HG03045 (cell line): Measurements from ENCODE around the gene HDAC9.

Experiments
- ATAC-seq: cut with Tn5 transposase; IDR thresholded peaks from one replicate; pipeline ENCODE4 v1.9.1; 2021; ENCODE audit warnings: mild to moderate bottlenecking, moderate library complexity; ENCODE audit not compliant: unreplicated experiment

The HDAC9 gene

DNA sequence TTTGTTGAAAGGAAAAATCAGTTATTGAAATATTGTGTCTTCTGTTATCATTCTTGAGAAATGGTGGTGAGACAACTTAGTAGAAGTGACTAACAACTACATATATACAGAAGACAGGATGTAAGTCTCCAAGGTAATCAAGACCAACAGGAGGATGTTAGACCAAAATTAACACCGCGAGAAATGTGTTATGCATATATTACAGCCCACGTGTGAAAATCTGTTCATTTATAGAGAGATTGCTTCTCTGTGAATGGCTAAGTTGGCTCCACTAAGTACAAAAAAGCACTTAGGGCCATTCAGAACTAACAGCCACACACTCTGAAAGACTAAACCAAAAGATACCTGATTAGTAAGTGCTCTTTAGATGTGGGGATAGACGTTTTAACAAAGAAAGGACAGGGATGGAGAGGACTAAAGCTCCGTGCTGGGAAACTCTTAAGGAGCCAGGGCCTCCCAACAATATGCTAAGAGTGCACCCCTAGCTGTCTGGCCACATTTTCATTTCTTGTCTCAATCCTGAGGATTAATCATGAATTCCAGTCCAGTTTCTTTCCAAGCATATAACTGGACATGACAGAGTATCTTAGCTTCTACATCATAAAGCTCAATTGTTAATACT lies 26.5 kb downstream of the HDAC9 start:
- no peak for ATAC-seq

DNA sequence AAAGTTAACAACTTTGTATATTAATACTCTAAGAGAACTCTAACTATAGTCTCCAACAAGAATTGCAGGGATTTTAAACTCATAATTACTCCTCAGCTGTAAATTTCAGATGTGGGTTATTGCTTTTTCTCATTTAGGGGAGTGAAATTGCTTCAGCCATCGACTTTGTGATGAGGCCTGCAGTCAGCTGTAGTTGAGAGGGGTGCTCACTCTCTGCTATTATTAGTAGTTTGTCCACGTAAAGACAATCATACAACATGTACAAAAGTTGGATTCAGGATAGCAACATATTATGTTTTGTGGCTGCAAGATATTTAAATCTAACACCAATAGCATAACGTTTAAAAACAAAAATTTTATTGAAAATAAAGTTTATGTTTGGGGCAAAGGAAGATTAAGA lies 28.7 kb downstream of the HDAC9 start:
- ATAC-seq: no peak

DNA sequence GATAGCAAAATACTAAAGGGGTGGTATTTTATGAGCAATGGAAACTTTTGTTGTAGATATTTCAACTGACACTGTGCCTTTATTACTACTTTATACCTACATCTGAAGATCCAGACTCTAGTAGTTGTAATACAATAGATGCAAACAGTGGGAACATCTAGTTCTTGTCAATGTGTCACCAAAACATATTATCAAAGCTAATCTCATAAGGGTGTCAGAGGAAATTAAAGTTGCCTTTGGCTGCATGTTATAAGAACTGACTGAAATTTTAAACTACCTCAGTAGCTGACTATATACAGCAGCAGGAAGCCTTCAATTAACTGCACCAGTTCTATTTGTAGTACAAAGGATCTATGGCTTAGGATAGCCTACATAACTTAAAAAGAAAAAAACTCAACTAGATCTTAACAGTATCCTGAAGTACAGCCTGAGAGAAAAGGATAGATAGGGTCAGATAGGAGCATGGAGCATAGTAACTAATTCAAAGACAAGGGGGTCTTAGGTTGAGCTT lies 30.9 kb downstream of the HDAC9 start:
- no peak for ATAC-seq

DNA sequence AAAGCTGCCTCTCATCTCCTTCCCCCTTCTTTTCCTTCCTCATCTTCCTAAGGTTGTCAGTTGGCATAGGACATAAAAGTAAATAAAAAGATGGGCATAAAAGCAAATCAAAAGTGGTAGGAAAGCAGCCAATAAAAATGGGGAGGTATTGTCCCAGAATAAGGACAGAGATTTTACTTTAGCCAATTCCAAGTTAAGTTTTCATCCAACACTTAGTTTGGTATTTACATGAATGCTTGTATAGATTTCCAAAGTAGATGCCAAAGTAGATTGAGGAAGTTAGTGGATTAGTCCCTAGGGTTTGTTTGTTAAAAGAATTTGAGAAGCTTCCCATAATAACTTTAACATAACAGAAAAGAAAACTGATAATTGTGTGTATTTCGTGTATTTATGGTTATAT lies 33.7 kb downstream of the HDAC9 start:
- ATAC-seq: no peak

DNA sequence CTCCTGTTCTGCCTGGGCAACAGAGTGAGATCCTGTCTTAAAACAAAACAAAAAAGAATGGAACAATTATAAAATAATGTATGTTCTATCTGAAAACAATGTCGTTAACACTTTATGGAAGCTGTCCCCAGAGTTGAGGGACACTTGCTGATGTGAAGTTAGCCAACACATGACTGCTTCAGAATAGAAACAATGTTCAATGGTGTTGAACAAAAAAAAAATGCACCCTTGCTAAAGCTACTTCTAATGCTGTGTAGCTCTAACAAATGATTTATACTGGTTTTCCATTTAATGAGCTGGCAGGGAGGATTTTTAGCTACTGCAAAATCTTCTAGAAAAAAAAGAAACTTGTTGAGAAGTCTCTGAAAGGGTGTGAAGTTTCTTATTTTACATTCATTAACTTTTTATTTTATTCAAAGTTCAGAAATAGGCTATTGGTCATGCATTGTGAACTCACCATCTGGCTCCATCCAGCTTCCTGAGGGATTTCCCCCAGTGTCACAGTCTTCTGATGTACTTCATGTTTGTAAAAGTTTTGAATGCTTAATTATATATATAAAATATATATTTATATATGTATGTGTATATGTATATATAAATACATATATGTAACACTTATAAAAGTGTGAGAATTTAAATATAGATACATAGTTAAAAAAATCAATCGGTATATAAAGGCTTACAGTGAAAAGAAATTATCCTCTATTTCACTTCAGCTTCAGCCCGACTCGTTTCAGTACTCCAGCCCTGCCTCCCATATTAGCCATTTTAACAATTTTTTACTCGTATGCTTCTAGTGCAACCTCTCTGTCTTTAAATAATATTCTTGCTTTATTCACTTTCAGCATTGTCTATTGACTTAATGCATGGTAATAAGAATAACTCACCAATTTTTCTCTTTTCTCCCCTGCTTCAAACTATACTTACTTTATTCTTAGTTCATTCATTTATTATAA lies 35.0 kb downstream of the HDAC9 start:
- no peak for ATAC-seq

DNA sequence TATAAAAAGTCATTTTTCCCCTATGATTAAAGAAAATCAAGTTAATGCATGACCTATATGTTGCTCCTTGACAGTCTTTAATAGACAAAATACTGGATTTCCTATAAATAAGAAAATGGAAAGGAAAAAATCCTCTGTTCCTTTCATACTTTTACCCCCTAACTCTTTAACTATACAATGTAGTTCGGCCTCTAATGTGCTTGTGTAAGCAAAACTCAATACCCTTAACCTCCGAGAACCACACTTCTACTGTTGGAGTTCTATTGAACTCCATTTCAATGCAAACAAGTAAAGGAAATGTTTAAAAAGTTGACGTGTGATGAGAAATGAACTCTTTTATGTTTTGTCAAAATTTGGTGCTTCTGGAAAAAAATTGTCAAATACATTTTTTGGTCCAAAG lies 36.0 kb downstream of the HDAC9 start:
- no peak for ATAC-seq

DNA sequence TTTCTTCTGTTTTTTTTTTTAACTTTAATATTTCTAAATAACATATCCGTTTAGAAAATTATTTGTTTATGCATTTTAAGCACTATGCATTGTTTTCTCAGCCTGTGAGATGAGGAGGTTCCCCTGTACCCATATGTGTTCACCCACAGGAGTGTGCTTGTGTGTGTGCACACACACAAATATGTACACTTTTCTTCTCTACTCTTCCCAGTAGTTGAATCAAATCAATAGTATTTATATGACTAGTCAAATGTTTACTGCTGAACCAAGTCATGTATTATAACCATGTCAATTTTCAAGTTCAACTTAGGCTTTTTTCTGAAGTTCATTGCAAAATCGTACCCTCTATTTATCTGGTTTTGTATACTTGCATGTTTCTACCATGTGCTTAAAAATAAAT lies 37.3 kb downstream of the HDAC9 start:
- ATAC-seq: no peak

DNA sequence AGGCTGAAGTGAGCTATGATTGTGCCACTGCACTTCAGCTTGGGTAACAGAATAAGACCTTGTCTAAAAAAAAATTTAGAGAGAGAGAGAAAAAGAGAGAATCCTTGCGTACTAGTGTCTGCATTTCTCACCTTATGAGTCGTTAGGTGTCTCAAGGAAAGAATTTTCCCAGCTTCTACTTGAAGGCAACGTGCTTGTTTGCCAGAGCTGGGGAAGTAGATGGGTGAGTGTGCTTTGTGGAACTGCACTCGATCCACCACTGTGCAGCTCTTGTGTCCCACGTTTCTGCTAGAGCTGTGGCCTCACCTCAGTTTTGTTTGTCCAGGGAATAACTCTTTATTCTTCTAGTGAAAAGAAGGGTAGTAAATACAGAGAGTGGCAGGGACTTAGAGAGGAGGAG lies 38.9 kb downstream of the HDAC9 start:
- ATAC-seq: no peak

DNA sequence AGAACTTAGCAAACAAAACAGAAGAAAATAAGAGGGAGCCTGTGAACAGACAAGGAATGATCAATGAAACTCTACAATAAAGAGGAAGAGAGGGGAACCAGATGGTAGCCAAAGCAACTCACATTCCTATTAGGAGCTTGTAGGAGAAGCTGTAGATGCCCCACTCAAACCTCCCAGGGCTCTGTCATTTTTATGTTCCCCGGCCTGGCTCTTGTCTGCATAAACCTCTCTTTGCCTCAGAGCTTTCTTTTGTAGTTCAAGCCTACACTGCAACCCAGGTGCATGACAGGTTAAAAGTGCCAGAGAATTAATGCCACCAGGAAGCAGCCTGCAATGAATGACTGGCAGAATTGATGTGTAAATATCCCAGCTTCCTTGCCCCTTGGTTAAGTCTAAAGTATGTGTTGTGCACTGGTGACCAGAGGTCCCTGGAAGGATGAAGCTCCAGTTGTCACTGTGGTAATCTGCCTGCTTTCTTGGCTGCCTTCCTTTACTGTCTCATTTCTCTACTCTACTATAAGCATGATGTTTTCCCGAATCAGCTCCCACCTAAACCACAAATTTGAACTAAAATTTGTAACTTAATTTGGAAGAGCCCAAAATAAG lies 40.4 kb downstream of the HDAC9 start:
- no peak for ATAC-seq

DNA sequence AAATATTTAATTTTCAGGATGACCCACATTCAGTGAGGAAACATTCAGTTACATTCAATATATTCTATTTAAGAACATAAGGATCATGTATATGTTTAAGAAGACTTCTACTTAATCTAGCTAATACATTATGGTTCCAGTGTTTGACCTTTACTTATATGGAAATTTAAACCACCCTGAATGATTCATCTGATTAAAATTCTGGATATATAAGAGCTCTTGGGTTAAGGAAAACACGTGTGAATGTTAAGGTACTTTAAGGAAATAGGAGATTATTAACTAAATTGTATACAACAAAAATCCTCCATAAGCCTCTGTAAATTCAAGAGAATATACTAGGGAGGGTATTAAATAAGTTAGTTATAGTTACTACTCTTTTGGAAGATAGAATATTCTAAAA lies 40.9 kb downstream of the HDAC9 start:
- ATAC-seq: no peak

DNA sequence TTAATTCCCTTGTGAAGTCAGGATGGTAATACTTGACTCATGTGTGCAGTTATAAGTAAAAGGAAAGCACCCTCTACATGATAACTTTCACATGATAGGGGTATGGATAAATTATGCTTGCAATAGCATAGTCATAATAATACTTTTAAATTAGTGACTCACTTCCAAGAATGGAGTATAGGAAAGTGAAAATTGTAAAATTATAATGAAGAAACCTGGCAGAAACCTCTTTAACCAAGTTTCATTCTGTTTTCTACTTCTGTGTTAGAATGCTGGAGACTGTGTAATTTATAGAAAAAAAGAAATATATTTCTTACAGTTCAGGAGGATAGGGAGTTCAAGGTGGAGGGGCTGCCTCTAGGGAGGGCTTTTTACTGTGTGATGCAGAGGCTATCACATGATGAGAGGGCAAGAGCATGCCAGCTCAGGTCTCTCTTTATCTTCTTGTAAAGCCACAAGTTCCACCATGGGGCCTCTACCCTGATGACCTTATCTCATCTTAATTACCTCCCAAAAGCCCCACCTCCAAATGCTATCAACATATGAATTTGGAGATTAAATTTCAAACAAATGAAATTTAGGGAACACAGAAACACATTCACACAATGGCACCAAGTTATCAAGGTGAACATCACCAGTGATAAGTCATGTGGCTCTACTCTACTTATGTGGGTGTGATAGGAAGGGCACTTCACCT lies 43.2 kb downstream of the HDAC9 start:
- ATAC-seq: peak; percentile 75

DNA sequence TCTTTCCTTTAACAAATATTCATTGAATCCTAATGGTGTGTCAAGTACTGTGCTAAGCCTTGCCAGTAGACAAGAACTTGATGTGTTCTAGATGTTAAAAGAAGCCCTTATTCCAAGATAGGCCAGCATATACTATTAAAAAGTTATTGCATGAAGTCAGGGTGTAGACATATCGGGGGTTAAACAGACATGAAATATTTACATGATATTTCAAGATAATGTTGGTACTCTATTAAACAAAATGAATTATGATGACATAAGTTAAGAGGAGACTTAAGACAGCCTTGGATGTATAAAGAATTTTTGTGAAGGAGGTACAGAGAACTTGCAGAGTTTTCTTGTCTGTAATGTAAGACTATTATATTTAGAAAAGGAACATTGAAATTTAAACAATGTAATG lies 44.8 kb downstream of the HDAC9 start:
- ATAC-seq: no peak

DNA sequence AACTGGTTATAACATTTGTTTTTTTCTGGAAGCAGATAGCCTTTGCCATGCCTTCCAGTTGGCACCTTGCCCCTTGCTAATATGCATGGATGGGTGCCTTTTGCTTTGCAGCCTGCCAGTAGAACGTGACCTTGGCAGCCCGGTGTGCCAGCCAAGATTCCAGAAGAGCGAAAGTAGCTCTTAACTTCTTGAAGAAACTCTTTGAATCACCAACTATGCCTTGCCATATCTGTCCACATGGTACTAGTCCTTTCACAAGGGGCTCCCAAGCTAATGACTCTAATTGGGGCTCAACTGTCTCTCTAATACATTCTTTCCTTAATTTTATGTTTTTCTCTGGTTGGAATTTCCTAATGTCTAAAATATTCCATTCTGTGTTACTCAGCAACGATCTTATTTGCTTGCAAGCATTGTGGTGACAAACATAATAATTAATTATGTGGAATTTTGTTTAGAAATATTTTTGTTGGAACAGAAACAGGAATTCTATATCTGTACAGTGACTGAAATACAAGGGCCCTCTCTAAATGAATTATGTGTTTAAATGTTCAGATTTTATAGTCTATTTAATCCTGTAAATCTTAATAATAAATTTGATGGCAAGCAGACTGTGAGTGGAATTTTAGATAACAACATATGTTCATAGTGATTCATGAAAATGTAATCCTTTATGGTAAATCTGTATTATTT lies 45.8 kb downstream of the HDAC9 start:
- ATAC-seq: no peak

DNA sequence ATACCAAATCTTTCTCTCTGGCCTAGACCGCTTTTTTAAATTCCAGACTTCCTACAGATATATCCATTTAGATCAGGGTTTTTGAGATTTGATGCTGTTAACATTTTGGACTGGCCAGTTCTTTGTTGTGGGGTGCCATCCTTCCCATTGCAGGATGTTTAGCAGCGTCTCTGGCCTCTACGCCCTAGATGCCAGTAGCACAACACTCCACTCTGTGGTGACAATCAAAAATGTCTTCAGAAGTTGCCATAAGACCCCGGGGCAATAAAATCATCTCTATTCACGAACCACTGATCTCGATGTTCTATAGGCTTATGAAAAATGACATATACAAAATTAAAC lies 46.3 kb downstream of the HDAC9 start:
- no peak for ATAC-seq

DNA sequence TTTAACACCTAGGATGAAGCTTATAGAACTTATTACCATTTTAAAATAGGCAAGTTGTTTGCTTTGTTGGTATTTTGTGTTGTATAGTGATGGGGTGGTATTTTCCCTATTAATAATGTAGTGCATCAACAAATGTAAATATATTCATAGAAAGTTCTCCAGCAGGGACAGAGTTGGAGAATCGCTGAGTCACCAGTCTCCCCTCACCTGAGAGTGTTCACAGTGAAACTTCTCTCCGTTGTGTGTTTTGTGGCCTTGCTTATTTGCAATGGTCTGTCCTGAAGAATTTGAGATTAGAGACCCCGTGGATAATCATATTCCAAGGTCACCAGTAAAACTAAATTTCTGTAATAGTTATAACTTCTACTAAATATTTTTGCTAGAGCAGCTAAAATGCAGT lies 51.0 kb downstream of the HDAC9 start:
- ATAC-seq: no peak

DNA sequence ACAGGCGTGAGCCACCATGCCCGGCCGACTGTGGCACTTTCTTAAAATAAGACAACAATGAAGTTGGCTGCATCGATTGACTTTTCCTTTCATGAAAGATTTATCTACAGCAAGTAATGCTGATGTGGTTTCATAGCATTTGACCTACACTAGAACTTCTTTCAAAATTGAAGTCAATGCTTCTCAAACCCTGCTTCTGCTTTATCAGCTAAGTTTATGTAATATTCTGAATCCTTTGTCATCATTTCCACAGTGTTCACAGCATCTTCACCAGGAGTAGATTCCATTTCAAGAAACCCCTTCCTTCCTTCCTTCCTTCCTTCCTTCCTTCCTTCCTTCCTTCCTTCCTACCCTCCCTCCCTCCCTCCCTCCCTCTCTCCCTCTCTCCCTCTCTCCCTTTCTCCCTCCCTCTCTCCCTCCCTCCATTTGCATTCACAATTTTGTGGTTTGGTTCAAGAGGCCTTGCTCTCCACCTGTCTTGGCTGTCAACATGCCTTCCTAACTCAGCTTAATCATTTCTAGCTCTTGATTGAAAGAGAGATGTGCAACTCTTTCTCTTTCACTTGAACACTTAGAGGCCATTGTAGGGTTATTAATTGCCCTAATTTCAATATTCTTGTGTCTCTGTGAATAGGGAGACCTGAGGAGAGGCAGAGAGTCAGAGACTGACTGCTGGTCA lies 52.1 kb downstream of the HDAC9 start:
- no peak for ATAC-seq

DNA sequence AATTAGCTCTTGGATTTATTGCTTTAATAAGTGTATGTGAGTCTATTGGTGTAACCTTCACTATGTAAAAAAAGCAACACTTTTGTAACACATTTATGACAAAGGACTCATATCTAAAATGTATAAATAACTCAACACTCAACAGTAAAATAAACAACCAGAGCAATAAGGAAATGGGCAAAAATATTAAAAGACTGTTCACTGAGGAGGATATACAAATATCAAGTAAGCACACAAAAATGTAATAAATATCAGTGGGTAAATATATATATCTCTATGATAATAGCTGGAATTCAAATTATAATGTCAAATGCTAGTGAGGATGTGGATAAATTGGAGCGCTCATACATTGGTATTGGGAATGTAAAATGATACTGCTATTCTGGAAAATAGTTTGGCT lies 53.0 kb downstream of the HDAC9 start:
- ATAC-seq: no peak

DNA sequence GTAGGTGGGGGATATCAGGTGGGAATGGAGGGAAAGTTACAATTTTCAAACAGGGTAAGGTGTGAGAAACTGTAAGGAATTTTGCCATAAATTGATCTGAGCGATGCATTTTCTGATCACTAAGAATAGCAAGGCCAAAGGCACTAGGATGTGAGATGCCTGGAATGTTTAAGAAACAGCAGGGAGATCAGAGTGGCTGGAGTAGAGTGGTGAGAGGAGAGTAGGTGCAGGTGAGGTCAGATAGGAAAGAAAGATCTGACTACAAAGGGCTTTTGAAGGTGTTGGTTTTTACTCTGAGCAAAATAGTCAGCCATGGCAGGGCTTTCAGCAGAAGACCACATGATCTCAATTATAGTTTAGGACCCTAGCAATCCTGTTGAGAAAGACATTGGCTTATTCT lies 55.0 kb downstream of the HDAC9 start:
- ATAC-seq: no peak

DNA sequence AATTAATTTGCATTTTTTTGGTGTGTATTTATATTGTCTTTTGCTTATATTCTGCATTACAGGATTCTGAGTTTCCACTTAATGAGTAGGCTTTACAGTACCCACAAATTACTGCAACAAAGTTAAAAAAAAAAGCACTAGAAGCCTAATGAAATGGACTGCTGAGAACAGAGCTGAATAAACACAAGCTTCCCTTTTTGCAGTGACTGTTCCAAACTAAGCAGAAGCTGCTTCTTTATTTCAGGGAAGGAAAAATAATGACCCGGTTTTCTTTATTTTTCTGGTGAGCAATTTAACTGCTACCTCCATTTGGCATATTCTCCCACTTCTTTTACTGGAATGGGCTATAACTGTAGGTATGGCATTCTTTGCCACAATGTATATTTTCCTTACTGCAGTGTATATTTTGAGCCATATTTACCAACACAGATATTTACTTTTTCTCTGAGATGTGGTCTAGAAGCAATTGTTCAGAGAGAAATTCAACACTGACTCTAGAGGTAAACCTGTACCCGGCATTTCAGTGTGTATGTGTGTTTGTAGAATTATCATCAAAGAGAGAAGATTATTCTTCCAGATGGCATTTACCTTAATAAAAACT lies 56.9 kb downstream of the HDAC9 start:
- ATAC-seq: no peak
